T47D (cell line): Measurements from ENCODE around the gene C13orf42.

Experiments used
- DNase-seq, 2 experiments: peaks; one replicate each; pipeline versions ENCODE4 v3.0.0 to v3.0.0-alpha.2; 2011 to 2012; ENCODE audit warnings: low read depth in 1 of 2, low spot score in 1 of 2
- JUND ChIP-seq: IDR thresholded peaks from 2 replicates; pipeline ENCODE4 v1.6.1; 2012; ENCODE audit warnings: low read depth
- in situ Hi-C: cut with HindIII; loops from 2 replicates; pipeline ENCODE4 v1.10.0; 2016; ENCODE audit warnings: low sequenced_read_pairs, low pct_unique_long_range_greater_than_20kb

The C13orf42 gene

DNA sequence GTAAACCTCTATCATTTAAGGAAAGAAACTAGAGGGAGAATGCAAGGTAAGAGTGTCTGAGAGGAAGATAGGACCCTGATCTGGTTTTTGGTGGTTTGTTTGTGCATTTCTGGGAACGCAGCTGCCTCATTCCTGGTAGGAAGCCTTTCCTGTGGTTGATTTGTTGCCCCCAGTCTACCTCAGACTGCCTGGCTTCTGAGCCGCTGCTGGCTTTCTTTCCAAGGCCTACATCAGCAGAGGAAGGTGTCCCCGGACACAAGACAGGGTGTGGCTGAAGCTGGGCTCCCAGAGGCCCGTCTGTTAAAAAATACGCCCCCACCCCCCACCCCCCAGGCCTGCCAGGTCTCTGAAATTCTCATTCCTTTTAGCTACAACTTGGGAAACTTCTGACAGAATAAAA lies 42.6 kb downstream of the C13orf42 start:
- in situ Hi-C loops, result no loop called here

DNA sequence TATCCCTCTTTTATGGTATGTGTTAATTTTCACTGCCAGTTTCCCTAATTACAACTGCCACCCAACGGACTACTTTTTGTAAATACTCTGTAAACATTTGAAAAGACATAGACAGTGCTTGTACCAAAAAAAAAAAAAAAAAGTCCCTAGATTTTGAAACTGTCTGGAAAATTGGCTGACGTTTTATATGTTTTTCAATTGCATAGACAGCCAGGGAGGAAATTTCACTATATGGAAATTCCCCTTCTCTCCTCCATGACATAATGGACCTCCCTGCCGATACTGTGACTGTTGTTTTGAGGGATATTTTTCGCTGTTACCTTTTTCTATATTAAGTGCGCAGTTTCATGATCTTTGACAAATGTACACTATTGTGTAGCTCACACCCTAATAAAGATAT lies 43.4 kb downstream of the C13orf42 start:
- no peak for DNase-seq
- in situ Hi-C loops, result no loop called here
- TF ChIP-seq JUND, result no peak

More for the DNA sequence above, 42.6 kb downstream of the C13orf42 start:
- no peak for DNase-seq
- TF ChIP-seq JUND, result no peak

DNA sequence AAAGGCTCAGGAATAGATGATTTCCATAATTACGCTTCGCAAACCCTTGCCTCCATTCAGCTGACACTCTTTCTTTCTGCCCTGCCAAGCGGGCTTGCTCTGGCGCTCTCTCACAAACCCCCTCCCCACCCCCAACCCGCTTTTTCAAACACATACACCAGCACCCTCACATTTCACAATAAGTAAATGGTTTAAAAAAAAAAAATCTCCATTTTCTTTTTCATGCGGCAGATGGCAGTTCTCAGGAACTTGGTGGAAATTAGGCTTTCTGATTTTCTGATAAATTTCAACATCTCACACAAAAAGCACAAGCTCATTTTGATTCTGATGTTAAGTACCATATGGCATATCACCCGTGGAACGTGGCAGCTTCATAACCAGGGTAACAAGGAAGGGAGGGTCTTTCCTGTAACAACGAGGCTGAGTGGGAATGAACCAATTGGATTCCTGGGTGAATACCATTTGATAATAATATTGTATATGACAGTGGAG lies 43.8 kb downstream of the C13orf42 start:
- in situ Hi-C loops, result no loop called here
- DNase-seq, result no peak
- no peak for TF ChIP-seq JUND

DNA sequence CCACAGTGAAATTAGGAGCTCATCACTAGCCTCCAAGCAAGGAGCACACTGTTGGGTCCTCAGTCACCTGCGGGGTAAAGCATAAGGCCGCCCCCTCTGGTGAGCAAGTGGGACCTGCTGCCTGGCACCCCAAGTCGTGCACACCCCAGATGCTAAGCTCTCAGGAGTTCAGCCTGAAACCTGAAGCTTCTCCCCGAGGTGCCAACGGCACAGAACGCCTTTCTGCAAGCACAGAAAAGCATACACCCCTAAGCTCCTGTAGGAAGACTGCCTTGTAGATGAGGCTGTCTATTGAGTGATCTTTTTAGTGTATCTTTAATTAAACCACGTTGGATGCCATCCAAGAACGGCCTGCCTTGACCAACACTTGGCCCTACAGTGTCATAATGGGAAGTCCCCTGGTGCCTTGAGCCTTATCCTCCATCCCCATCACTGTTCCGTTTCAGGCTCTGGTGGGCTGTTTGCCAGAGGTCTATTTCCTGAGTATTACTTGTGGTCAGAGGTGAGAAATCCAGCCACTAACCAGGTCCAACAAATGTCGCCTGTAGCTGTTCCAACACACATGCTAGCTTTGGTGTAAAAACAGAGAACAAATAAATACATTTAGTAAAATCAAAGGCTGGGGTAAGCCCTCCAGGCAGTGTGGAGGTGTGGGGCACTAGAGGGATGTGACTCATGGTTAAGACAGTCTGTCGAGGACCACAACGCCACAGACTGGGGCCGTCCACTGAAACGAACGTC lies 44.8 kb downstream of the C13orf42 start:
- TF ChIP-seq JUND, result no peak
- peak in 1 of 2 experiments; percentile 11 for DNase-seq
- in situ Hi-C loops, result no loop called here

DNA sequence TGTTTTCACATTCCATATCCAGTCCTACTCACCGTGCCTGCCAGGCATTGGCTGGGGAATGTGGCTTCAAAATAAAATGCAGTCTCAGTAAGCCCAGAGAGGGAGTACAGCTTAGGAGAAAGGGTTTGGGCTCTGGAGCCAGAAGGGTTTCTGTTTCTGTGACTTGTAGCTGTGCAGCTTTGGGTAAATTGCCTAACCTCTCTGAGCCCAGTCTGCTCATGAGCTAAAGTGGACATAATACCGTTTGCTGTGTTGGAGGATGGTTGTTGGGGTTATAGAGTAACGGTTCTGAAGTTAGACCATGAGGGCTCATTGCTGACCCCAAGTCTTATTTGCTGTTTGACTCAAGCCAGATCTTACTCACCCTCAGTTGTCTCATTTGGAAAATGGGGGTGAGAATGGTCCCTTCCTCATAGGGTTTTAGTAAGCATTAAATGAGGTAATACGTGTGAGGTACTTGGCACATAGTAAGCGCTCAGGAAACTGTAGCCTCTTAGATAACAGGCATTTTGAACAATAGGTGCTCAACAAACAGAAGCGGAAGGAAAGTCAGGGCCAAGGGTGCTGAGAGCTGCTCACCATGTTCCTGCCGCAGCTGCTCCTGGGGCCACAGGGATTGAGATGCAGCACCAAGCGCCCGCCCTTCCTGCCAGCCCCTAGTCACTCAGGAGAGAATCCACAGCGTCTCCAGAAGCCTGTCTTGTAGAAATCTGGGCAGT lies 45.5 kb downstream of the C13orf42 start:
- no peak for DNase-seq
- TF ChIP-seq JUND, result no peak
- in situ Hi-C loops, result no loop called here

DNA sequence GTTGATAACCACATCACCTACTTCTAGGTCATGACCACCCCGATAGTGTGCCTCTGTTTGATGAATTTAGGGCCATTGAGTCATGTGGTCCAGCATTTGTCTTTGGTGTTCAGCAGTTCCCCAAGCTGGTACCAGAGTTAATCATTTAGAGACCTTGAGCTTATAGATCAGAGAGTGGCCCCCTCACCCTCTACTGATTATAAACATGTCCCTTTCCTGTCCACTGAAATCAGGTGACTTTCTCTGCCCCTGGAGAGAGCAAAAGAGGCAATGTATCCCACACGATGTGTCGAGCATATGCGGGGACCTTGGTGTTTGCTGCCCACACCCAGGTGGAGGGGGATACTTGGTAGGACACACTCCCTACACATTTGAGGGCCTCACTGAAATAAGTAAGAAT lies 46.3 kb downstream of the C13orf42 start:
- no peak for DNase-seq
- in situ Hi-C loops, result no loop called here
- no peak for TF ChIP-seq JUND

DNA sequence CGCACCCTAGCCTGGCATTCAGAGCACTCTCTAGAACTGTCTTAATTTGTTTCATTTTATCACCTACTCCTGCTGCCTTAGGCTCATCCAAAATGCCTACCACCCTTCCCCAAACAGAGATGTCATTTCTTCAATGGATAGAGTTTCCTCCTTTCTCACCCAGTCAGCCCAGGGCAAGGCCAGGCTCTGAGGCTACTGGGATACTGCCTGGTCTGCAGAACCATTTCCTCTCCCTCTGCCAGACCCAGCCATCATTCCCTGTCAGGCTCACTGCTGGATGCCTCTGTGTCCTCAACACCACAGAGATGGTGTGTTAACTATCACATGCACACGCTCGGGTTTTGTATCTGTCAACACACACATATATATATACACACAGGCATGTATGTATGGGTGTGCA lies 47.2 kb downstream of the C13orf42 start:
- DNase-seq, result no peak
- in situ Hi-C loops, result no loop called here
- no peak for TF ChIP-seq JUND

DNA sequence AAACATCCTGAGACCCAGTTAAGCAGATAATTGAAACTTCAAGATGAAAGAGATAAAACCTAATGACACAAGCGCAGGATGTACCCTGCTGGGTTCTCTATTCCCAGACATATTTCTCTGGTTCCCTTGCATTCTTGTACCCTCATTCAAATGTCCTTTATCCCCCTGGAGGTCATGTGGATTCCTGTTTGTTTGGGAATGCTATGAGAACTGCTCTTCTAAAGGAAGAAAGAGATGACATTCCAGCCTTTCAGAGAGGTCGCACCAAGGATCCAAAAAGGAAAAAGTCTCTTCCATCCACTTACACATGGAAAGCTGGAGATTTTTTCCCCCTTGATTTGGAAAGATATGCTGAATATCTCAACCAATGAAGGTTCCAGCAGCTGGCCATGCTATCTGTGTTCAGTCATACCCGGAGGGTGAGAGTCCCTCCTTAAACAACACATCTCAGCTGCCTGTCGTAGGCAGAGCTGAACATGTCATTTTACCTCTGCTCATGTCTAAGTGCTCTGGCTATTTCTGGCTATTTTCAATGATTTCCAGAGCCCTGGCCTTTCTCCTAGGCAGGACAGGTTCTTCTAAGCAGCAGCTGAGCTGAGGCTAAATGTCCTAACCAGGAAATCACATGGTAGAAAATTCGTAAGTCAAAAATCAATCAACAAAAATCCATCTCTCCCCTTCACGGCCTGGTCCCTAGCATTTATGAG lies 52.5 kb downstream of the C13orf42 start:
- in situ Hi-C loops, result no loop called here
- no peak for DNase-seq
- no peak for TF ChIP-seq JUND

DNA sequence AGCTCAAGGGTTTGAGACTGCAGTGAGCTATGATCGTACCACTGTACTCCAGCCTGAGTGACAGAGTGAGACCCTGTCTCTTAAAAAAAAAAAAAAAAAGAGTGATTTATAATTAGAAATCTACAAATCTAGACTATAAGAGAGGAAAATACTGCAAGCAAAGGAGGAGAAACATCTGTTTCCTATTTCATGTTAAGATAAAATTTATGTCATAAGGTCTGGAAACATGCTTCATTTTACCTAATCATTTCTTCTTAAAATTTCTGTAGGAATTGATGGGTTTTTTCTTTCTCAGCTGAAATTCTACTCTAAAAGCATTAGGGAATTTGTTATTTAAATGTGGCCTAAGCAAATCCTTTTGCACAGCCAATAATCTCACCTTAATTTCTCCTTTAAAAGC lies 53.2 kb downstream of the C13orf42 start:
- no peak for TF ChIP-seq JUND
- DNase-seq, result no peak
- in situ Hi-C loops, result no loop called here

DNA sequence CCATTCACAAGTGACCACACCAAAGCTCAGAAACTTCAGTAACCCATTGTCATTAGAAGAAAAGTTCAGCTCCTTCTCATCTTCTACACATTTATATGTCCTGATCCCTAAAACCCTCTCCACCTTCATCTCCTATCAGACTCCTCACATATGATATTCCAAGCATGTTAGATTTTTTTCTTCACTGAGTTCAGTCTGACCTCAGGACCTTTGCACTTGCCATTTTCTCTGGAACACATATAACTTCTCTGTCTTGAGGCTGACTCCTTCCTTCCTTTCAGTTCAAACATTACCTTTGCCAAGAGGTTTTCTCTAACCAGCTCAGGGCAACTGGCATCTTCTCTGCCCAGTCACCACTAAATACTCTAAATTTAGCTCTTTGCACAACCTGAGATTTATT lies 54.1 kb downstream of the C13orf42 start:
- no peak for DNase-seq
- in situ Hi-C loops, result no loop called here
- no peak for TF ChIP-seq JUND

DNA sequence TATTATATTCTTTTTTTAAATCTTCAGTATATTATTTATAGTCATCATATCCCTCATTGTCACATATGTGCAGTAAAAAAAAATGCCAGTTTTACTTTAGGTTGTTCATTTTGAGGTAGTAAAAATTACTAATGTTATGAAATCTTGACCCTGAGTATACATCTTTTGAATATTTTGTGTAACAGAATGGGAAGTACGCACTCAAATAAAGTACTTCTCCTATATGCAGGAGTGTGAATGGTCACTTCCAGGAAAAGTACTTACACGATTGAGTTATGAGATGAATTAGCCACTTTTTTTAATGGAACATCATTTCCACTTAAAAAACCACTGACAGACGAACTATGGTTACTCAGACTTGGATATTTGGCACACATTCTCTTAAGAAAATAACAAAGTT lies 58.5 kb downstream of the C13orf42 start:
- TF ChIP-seq JUND, result no peak
- no peak for DNase-seq
- in situ Hi-C loops, result no loop called here

DNA sequence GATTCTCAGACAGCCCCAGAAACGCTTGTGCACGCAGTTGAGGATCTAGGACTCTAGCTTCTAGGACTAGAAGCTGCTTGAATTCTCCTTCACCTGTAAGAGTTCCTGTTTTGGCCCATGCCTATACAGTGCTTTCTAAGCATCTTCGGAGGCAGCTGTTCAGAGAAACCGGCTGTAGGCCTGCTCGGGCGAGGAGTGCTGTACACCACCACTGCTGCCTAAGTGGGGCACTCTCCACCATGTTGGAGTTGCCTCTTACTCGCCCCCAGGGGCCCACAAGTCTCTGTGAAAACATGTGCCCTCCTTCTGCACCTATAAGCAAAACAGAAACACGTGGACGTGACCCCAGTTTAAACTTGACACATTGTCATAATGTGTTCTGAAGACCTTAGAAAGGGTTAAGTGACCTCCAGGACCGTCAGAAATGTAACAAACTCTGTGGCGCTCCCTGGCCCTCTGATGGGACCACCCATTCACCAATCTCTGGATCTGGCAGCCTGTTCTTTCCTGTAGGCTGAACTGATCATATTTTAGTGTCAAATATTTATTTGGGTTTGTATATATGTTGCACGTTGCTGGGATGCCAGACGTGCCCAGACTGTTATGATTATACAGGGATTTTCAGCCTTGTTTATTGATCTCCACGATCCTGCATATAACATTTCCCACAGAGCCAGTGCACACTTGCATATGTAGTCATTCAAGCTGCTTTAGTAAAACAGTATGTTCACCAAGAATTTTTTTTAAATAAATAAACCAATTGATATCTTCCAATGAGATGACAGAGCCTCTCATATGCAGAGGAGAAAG lies 60.8 kb downstream of the C13orf42 start:
- DNase-seq, result no peak
- in situ Hi-C loops, result no loop called here
- no peak for TF ChIP-seq JUND
